GM18907 (cell line): ENCODE data around the gene RDH11.
"Not testable (repeated sequence)": the region's sequence is repeated elsewhere in the genome, so short reads cannot be mapped to it uniquely, and the experiment has no call there.

ENCODE experiments used
- ATAC-seq: cut with Tn5 transposase; IDR thresholded peaks from one replicate; pipeline ENCODE4 v1.9.1; 2021; ENCODE audit warnings: mild to moderate bottlenecking, moderate library complexity; ENCODE audit not compliant: unreplicated experiment

RDH11 gene

GRCh38 chr14:67695394-67695949 lies at the start of gene RDH11:
RDH11 (minus strand) TSS chr14:67695764; CDS start chr14:67695703, 61 bp downstream.
- peak; percentile 89 for ATAC-seq

GRCh38 chr14:67744046-67744445 lies 48.5 kb upstream of the RDH11 start:
- ATAC-seq: no peak

GRCh38 chr14:67738740-67739504 lies 43.4 kb upstream of the RDH11 start:
- no peak for ATAC-seq

- no peak for ATAC-seq
Observed at GRCh38 chr14:67736771-67737170, 41.2 kb upstream of the RDH11 start.

- no peak for ATAC-seq
Observed at GRCh38 chr14:67735336-67736147, 40.0 kb upstream of the RDH11 start.

GRCh38 chr14:67734675-67735074 lies 39.1 kb upstream of the RDH11 start:
- no peak for ATAC-seq

GRCh38 chr14:67733616-67734015 lies 38.1 kb upstream of the RDH11 start:
- ATAC-seq: no peak

GRCh38 chr14:67729072-67729885 lies 33.7 kb upstream of the RDH11 start:
- no peak for ATAC-seq

GRCh38 chr14:67728258-67728657 lies 32.7 kb upstream of the RDH11 start:
- ATAC-seq: no peak

GRCh38 chr14:67727361-67727760 lies 31.8 kb upstream of the RDH11 start:
- ATAC-seq: no peak

GRCh38 chr14:67725171-67725570 lies 29.6 kb upstream of the RDH11 start:
- ATAC-seq: no peak

- no peak for ATAC-seq
Observed at GRCh38 chr14:67722293-67722692, 26.7 kb upstream of the RDH11 start.

- no peak for ATAC-seq
Observed at GRCh38 chr14:67721875-67722274, 26.3 kb upstream of the RDH11 start.

GRCh38 chr14:67719866-67720265 lies 24.3 kb upstream of the RDH11 start:
- no peak for ATAC-seq

- ATAC-seq: not testable (repeated sequence)
Observed at GRCh38 chr14:67719385-67719784, 23.8 kb upstream of the RDH11 start.

- ATAC-seq: no peak
Observed at GRCh38 chr14:67718265-67718664, 22.7 kb upstream of the RDH11 start.

GRCh38 chr14:67717048-67717447 lies 21.5 kb upstream of the RDH11 start:
- ATAC-seq: no peak

- ATAC-seq: no peak
Observed at GRCh38 chr14:67710209-67710608, 14.6 kb upstream of the RDH11 start.

GRCh38 chr14:67709796-67710195 lies 14.2 kb upstream of the RDH11 start:
- not testable (repeated sequence) for ATAC-seq

- ATAC-seq: not testable (repeated sequence)
Observed at GRCh38 chr14:67709346-67709745, 13.8 kb upstream of the RDH11 start.

- ATAC-seq: no peak
Observed at GRCh38 chr14:67705211-67705610, 9.6 kb upstream of the RDH11 start.
